Mammary epithelial cell (primary cell): Measurements from ENCODE around the gene ANKRD31.
A peak's percentile ranks its signal among the peaks of the same experiment; 100 is the strongest.

ENCODE experiments used
- CTCF ChIP-seq, 2 donors: IDR thresholded peaks in 1 of 2; conservative IDR thresholded peaks in 1 of 2; 2 replicates each; pipeline ENCODE4 v1.5.1; 2011 to 2012; ENCODE audit warnings: inconsistent platforms in 2 of 2, low read length in 2 of 2, mild to moderate bottlenecking in 2 of 2, control low read depth in 1 of 2, low read depth in 1 of 2; ENCODE audit not compliant: insufficient read depth in 1 of 2; ENCODE audit errors: extremely low read depth in 1 of 2
- EZH2 ChIP-seq: IDR thresholded peaks from 2 replicates; pipeline ENCODE4 v1.6.1; 2012; ENCODE audit warnings: low read length, inconsistent platforms, borderline replicate concordance

GRCh38 chr5:75279321-75279720 is 42.6 kb upstream of the ANKRD31 start:
- TF ChIP-seq CTCF (conservative IDR thresholded peaks at IDR 0.05 in 1 of 2, IDR thresholded peaks at IDR 0.05 in 1 of 2; ENCODE audit: extremely low read depth in 1 of 2, insufficient read depth in 1 of 2, low read depth in 1 of 2, low read length in 2 of 2) = peak; percentile 4 to 49
- TF ChIP-seq EZH2 = no peak
